IPS DF 4.7 (cell line): ENCODE measurements around the gene GPS2.

Source experiments
- DNase-seq: peaks from one replicate; pipeline ENCODE4 v3.0.0-alpha.2; 2013; ENCODE audit warnings: low spot score; ENCODE audit errors: extremely low read depth

The GPS2 gene

DNA sequence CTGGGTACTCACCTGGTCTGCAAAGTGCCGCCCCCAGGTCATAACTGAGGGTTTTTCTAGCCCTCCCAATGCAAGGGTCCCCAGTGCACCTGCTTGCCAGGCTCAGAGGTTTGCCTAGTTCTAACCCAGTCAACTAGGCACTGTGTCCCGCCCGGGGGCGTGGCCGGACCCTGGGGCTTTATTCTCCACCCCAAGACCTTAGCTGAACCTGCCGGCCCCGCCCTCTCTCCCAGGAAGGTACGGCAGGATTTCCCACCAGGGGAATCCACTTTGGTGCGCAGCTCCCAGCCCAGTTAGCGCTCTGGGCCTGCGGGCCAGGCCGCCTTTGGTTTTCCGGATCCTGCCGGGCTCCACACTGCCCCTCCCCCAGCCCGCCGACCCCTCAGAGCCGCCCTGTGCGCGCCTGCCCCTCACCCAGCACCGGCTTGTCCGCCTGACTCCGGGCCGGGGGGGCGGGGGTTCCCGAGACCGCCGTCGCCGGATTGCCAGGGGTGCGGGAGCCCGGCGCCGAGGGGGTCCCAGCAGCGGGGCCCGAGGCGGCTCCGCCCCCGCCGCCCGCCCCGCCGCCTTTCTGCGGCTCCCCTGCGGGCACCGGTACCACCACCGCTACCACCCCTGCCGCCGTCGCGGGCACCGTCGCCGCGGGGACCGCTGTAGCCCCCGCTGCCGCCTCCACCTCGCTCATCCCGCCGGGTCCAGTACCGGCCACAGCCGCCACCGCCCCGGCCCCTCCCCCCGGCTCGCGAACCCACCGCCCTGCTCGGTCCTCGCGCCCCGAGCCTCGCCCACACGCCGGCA lies 21.1 kb downstream of the GPS2 start:
- DNase-seq, result no peak

DNA sequence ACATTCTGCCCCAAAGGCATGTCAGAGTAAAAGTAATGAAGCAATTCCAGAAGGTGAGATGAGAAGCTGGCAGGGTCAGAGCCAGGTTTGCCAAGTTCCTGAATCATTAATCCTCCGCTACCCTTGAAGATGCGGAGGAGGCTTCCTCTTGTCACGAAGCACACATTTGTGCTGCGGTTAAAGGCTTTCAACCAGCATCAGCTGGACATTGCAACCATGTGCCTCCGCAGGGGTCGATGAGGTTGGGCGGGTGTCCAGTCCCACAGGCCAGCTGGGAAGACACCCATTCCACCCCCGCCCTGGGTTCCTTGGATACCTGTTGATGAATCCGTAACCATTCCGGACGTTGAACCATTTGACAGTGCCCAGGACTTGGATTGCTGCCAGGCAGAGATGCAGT lies 22.0 kb downstream of the GPS2 start:
- no peak for DNase-seq

DNA sequence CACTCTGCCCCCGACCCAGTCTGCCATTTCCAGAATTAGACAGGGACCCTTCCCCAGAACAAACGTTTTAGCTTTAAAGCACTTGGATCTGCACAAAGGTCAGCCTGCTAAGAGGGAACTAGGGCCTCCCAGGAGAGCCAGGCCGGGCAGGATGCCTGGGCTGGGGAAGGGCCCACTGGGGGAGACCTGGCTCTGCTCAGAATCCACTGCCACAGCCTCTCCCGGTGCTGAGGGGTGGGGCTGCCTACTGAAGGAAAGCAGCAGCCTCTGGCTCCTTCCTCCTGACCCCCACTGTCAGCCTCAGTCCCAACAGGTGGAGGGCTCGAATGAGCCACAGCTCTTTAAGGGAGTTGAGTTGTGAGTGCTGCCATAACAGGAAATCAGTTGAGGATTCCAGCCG lies 22.4 kb downstream of the GPS2 start:
- DNase-seq, result no peak

DNA sequence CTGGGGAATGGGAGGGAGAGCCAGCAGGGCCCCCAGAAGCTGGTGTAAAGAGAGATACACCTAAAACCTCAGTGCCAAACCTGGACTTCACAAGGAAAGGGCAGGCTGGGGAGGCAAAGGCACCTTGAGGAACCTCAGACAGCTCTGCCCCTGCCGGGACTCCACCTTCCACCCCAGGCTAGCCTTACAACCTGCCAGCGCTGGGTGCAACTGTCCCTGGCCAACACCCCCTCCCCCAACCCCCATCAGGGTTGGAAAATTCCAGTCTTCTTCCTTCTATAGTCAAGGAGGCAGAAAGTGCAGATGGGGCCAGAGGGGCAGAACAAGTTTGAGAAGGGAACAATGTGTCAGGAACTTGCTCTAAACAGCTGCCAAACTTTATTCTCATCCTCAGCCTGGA lies 23.0 kb downstream of the GPS2 start:
- no peak for DNase-seq

DNA sequence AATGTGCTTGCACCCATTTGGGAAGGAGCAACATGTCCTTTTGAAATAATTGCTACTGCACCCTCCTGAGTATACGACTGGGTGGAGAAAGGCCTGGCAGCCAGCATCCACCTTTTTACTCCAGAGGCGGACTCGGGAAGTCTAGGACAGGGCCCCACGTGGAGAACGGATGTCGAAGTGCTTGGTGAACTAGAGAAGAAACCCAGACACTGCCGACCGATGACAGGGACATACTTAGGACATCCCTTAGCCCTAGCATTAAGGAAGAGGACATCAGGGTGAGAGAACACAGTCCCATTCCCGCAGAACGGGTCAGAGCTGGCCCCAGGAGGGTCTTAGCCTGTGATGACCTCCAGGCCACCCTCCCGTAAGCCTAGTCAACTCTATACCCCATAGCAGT lies 24.5 kb downstream of the GPS2 start:
- DNase-seq, result no peak

DNA sequence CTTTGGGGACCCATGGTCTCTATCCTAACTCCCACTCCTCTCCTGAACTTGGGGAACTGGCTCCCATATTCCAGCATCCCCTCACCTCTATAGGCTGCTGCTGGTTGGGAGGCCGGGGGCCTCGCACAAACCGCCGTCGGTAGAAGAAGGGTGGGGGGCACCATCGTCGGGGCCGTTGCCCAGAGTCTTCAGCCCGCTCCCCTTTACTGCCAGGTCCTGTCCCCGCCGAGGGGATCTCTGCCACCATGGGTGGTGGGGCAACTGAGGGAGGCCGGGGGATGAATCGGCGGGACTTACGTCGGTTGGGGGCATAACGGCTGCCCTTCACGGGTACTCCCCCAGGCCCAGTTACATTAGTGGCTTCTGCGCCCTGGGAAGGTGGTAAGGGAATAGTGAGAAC lies 25.0 kb downstream of the GPS2 start:
- no peak for DNase-seq

DNA sequence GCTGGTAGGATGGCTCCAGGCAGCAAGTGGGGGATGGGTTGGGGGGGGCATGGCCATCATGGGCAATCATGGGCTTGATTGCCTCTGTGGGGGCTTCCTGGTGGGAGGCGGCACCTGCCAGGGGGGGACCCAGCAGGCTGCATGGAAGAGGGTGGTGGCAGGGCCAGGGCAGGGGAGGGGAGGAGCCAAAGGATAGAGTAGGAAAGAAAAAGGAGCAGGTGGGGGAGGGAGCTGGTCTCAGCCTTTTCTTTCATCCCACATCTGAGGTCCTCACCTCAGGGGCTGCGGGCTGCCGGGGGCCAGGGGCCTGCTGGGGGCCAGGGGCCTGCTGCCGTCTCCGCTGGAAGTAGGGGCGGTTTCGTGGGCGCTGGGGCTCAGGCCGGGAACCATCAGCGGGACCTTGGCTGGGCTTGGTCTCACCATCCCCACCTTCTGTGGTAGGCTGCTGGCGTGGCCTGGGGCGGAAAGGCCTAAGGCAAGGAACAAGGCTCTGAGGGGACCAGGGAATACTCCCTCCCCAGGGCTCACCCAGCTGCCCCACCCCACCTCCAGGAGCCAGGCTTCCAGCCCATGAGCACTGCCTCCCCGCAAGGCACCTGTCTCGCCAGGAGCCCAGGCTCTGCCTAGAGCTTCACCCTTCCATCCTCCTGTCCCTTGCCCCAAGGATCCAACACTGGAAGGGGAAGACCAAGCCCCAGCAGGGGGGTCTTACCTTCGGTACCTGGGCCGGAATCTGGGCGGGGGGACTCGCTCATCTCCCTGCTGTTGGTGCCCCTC lies 25.7 kb downstream of the GPS2 start:
- DNase-seq, result no peak

DNA sequence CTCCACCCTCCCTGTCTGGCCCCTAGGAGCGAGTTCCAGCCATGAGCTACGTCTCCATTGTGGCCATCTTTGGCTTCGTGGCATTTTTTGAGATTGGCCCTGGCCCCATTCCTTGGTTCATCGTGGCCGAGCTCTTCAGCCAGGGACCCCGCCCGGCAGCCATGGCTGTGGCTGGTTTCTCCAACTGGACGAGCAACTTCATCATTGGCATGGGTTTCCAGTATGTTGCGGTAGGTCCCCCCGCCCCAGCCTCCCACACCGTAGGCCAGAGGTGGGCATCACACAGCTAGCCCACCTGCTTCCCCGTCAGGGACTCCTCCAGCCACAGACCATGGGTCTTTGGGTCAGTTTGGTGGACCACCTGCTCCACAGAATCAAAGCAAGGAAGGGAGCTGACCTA lies 29.5 kb downstream of the GPS2 start:
- DNase-seq, result no peak

DNA sequence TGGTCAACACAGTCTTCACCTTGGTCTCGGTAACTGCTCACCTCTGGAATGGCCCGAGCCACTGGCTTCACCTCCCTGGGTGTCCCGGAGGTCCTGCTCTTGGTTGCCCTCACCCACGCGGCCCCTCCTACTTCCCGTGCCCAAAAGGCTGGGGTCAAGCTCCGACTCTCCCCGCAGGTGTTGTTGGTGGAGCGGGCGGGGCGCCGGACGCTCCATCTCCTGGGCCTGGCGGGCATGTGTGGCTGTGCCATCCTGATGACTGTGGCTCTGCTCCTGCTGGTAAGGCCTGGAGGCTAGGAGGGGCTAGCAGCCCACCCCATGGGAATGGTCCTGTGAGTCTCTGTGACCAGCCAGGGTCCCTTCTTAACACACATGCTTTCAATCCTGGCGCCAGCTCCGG lies 30.2 kb downstream of the GPS2 start:
- DNase-seq, result no peak

DNA sequence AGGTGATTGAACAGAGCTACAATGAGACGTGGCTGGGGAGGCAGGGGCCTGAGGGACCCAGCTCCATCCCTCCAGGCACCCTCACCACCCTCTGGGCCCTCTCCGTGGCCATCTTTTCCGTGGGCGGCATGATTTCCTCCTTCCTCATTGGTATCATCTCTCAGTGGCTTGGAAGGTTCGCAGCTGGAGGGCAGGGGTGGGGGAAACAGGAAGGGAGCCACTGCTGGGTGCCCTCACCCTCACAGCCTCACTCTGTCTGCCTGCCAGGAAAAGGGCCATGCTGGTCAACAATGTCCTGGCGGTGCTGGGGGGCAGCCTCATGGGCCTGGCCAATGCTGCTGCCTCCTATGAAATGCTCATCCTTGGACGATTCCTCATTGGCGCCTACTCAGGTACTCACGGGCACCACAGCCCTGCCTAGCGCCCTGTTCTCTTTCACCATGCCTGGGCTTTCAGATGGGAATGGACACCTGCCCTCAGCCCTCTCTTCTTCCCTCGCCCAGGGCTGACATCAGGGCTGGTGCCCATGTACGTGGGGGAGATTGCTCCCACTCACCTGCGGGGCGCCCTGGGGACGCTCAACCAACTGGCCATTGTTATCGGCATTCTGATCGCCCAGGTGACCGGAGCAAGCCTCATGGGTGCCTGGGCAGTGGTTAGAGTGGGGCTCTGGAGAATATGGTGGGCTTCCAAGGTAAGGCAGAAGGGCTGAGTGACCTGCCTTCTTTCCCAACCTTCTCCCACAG lies 31.5 kb downstream of the GPS2 start:
- no peak for DNase-seq

DNA sequence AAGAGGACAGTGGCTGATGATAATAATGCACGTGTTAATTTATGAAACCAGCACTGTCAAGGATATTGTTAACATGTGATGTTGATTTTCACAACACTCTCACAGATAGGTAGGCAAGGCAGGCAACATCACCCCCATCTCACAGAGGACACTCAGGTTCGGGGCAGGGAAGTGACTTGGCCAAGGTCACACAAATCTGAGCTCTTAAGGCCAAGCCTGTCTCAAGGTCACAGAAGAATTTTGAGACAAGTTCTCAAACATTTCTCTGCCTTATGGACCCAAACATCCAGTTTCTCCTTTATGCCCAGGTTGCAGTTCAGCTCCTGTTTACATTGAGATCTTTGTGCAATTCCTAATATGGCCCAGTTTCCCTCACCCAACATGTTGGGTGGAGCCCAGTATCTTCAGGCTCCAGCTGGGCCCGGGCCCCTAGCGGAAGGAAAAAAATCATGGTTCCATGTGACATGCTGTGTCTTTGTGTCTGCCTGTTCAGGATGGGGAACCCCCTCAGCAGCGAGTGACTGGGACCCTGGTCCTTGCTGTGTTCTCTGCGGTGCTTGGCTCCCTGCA lies 32.3 kb downstream of the GPS2 start:
- no peak for DNase-seq

DNA sequence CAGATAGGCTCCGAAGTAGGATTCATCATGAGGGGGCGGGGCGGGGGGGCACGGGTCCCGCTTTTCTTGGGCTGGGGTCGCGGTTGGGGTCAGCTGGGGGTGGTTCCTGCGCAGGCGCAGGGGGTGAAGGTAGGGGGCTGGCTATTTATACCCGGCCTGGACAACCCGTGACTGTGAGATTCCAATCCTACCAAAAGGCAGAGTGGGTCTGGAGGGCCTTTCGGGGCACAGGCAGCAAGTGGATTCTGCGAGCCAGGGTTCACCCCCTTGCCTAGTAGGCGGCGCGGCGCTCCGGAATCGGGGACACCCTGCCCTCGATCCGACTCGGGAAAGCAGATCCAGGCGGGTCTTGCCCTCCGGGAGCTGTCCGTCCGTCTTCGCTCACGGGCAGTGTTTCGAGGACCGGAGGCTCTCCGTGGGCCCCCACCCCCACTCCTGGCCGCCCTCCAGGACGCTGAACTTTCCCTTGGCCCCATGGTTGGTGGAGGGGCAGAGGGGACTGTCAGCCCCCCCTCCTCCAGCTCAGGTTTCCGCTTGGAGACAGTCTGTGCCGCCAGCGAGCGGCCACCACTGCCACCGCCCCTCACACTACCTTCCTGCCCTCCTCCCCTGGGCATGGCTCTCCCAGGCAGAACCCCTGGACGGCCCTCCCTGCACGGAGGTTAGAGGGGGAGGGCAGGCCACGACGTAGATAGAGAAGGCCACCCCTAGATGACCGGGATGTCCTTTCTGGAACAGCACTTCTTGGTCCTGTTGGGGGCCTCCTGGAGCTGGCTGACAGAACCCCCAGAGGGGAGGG lies 33.0 kb downstream of the GPS2 start:
- DNase-seq, result no peak

DNA sequence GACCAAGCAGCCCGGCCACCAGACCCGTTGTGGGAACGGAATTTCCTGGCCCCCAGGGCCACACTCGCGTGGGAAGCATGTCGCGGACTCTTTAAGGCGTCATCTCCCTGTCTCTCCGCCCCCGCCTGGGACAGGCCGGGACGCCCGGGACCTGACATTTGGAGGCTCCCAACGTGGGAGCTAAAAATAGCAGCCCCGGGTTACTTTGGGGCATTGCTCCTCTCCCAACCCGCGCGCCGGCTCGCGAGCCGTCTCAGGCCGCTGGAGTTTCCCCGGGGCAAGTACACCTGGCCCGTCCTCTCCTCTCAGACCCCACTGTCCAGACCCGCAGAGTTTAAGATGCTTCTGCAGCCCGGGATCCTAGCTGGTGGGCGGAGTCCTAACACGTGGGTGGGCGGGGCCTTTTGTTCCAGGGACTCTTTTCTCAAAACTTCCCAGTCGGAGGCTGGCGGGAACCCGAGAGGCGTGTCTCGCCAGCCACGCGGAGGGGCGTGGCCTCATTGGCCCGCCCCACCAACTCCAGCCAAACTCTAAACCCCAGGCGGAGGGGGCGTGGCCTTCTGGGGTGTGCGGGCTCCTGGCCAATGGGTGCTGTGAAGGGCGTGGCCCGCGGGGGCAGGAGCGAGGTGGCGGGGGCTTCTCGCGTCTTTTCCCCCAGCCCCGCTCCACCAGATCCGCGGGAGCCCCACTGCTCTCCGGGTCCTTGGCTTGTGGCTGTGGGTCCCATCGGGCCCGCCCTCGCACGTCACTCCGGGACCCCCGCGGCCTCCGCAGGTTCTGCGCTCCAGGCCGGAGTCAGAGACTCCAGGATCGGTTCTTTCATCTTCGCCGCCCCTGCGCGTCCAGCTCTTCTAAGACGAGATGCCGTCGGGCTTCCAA lies 33.8 kb downstream of the GPS2 start, which contains the start of gene SLC2A4:
Gene SLC2A4, plus strand, starts transcription at position 645 of the 879 bp plus-strand sequence. Its CDS starts 217 bp downstream, at position 862.
- DNase-seq, result no peak

DNA sequence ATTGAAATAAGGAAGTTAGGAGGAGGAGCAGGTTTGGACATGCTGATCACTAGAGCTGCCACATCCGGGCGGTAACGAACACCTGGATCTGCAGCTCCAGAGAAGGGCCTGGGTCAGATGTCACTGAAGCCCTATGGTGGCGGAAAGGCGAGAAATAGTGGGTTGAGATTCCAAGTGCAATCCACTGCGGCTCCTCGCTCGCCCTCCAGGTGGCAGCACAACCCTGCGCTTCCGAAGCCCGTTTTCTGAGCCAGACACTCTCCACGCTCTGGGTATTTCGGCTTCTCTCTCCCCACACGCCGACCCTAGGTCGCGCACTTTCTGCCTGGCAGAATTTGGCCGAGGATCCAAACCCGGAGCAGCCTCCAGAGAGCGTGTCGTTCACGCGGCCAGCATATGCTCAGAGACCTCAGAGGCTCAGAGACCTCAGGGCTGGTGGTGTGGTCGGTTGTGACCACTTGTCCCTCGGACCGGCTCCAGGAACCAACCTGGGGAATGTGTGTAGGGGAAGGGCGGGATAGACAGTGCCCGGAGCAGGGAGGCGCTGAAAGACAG lies 34.6 kb downstream of the GPS2 start:
- no peak for DNase-seq

DNA sequence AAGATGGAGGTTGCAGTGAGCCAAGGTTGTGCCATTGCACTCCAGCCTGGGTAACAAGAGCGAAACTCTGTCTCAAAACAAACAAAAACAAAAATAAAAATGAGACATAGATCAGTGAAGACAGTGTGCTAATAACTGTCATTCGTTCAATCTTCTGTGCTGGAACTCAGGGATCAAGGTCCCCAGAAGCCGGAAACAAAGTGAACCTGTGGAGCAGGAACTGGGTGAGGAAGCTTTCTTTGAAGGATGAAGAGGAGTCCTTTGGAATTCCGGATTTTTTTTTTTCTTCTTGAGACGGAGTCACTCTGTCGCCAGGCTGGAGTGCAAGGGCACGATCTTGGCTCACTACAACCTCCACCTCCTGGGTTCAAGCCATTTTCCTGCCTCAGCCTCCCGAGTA lies 35.7 kb downstream of the GPS2 start:
- no peak for DNase-seq

DNA sequence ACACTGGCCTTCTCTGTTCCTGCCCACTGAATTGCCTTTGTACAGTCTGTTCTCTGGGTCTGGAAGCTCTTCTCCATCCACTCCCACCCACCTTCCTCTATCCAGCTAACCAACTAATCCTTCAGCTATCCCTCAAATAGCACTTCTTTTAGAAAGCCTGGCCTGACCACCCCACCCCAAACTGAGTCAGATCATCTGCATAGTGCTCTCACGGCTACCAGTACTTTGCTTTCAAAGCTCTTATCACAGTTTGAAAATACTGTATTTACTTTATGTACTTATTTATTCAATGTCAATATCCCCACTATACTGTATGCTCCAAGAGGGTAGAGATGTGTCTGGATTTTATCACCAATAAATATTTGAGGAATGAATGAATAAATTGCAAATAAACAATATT lies 48.4 kb downstream of the GPS2 start:
- DNase-seq, result no peak

DNA sequence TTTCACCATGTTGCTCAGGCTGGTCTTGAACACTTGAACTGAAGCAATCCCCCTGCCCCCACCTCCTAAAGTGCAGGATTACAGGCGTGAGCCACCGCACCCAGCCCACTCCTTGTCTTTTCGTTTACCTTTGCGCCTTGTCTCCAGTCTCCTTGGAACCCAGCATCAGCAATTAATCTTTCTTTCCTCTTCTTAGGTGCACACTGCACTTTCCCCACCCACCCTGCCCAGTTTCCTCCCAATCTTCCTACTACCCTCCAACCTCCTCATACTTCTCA lies 51.4 kb downstream of the GPS2 start:
- DNase-seq, result no peak

DNA sequence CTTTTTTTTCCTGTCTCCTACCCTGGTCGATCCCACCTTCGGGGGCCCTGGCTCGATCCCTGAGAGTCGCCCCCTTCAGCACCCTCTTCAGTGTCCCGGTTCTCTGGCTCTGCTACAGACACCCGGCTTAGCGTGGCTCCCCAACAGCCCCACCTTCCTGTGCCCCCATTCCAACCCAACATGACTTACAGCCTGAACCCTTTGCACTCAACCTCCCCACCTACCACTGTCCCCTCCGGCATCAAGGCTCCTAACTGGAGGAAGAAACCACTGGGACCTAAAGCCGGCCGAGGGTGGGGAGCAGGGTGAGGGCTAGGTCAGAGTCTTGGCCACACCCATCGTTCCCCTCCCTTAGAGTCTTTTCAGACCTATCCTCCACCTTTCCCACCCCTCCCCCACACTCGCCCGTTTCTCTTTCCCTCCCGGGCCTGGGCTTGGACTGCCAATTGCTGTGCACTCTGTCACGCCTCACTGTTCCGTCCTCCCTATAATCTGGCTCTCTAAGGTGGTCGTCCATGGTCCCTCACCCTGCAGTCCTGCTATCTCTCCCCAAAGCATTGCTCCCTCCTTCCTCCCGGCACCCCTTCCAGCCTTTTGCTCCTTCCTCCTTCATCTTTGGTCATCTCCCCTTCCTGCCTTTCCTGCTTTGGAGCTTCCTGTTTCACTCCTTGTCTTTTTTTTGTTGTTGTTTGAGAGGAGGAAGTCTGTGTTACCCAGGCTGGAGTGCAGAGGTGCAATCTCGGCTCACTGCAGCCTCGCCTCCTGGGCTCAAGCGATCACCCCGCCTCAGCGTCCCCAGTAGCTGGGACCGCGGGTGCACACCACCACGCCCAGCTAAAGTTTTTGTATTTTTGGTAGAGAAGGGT lies 52.0 kb downstream of the GPS2 start:
- no peak for DNase-seq
